Panc1 (cell line): ENCODE results near the gene ULBP2. TPM values are rescaled to one million over a fixed set of nuclear protein-coding genes. Genes with fewer than 3 reads are reported as not detected.

ENCODE experiments used
- ATAC-seq: fragments of 200-7000 bp; cut with Tn5 transposase; 2 replicates; pipeline ENCODE4 v1.9.1; 2020; ENCODE audit warnings: mild to moderate bottlenecking, moderate library complexity
- BruUV-seq: library from RNA; stranded (reverse); fragments of 400-500 nt; replicated peaks from 2 replicates; lab custom pipeline; 2021; lab: Mats Ljungman, UMichigan
- CTCF ChIA-PET: fragments of 300-600 bp; sonication (Branson Sonifier 250); formaldehyde crosslinking; loops from one replicate; lab custom pipeline; 2022; ENCODE audit warnings: antibody characterized with exemption; lab: Charles Lee
- POLR2A ChIA-PET: fragments of 300-600 bp; sonication (Branson Sonifier 250); formaldehyde crosslinking; loops from one replicate; lab custom pipeline; 2022; ENCODE audit warnings: antibody characterized with exemption; lab: Charles Lee
- DNase-seq: peaks from one replicate; pipeline ENCODE4 v3.0.0-alpha.2; 2010; ENCODE audit warnings: low read depth, low spot score
- H3K27ac ChIP-seq: 2 replicates; pipeline ENCODE4 v1.5.1; 2011; ENCODE audit warnings: mild to moderate bottlenecking, low read length, inconsistent platforms
- H3K27me3 ChIP-seq: fragments of 200-500 bp; sonication (Bioruptor generic); 2 replicates; pipeline ENCODE4 v1.6.0; 2014; ENCODE audit warnings: low read length, inconsistent platforms; ENCODE audit not compliant: control insufficient read depth, insufficient read depth
- H3K36me3 ChIP-seq: fragments of 200-500 bp; sonication (Bioruptor generic); 2 replicates; pipeline ENCODE4 v1.5.1; 2014; ENCODE audit warnings: inconsistent platforms, mild to moderate bottlenecking, low read length, moderate library complexity; ENCODE audit not compliant: control insufficient read depth, insufficient read depth
- H3K4me1 ChIP-seq: 2 replicates; pipeline ENCODE4 v1.5.1; 2011; ENCODE audit warnings: inconsistent platforms, mild to moderate bottlenecking, low read length, moderate library complexity; ENCODE audit not compliant: control insufficient read depth, insufficient read depth
- H3K4me3 ChIP-seq, 2 experiments: 2 replicates each; pipeline ENCODE4 v1.5.1; 2011 to 2012; ENCODE audit warnings: low read depth in 2 of 2, low read length in 2 of 2, mild to moderate bottlenecking in 2 of 2, inconsistent platforms in 1 of 2, moderate library complexity in 1 of 2
- H3K9me3 ChIP-seq: fragments of 200-500 bp; sonication (Bioruptor generic); 2 replicates; pipeline ENCODE4 v1.5.1; 2014; ENCODE audit warnings: low read depth, mild to moderate bottlenecking, inconsistent platforms, low read length, moderate library complexity; ENCODE audit not compliant: control insufficient read depth, insufficient read depth
- POLR2AphosphoS5 ChIP-seq: IDR thresholded peaks from 2 replicates; pipeline ENCODE4 v1.6.1; 2012; ENCODE audit warnings: mild to moderate bottlenecking, low read depth, low read length, moderate library complexity
- SIN3A ChIP-seq: IDR thresholded peaks from 2 replicates; pipeline ENCODE4 v1.6.1; 2012; ENCODE audit warnings: low read depth, mild to moderate bottlenecking, low read length, moderate library complexity, borderline replicate concordance; ENCODE audit not compliant: insufficient read depth
- TCF7L2 ChIP-seq: IDR thresholded peaks from 2 replicates; pipeline ENCODE4 v1.6.1; 2011; ENCODE audit warnings: mild to moderate bottlenecking, low read depth, low read length, inconsistent platforms
- in situ Hi-C: cut with HindIII; loops from 2 replicates; pipeline ENCODE4 v1.10.0; 2016; ENCODE audit warnings: low sequenced_read_pairs, low pct_unique_long_range_greater_than_20kb
- intact Hi-C: fragments of 100-400 bp; cut with micrococcal nuclease; formaldehyde crosslinking; loops from one replicate; pipeline ENCODE4 v1.10.0; 2022; ENCODE audit not compliant: unreplicated experiment
- total RNA-seq: library from RNA; stranded (reverse); gene quantifications from one replicate; pipeline ENCODE4 v1.2.1, GENCODE V29; 2021; ENCODE audit not compliant: unreplicated experiment
- TF ChIP-seq, protein P1 (sequence below), 2 experiments: IDR thresholded peaks; 2 replicates each; pipeline ENCODE4 v1.6.1; 2011 to 2012; ENCODE audit warnings: low read depth in 2 of 2, control low read depth in 1 of 2, low read length in 1 of 2, mild to moderate bottlenecking in 1 of 2, moderate library complexity in 1 of 2; ENCODE audit not compliant: insufficient read depth in 1 of 2
- TF ChIP-seq, protein P2 (sequence below): fragments of 450-650 bp; IDR thresholded peaks from 2 replicates; pipeline ENCODE4 v1.5.1; 2017; ENCODE audit warnings: mild to moderate bottlenecking

ULBP2 gene
- total RNA-seq, 1 experiment from 2014 or later = 0.69 TPM

DNA sequence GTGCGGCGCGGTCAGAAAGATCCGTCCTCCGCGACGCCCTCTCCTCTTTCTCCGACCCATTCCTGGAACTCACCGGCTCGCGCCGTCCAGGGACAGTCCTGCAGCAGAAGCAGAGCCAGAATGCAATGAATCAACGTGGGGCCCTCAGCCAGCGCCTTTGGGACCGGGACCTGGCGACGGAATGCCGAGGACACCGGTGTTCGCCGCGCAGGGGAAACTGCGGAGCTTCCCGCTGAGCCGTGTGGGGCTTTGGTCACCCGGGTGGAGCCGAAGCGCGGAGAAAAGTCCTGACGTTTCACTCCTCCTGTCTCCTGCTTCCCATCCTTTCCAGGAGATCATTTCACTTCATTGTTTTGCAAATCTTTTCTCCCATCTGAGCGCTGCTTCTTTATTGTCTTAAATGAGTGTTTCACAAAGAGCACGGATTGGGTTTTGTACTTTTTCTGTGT, 48.4 kb downstream of the ULBP2 start:
- CTCF ChIA-PET = interaction anchor here (0.6 kb wide), 1 partner anchor 717 kb away, joined by 3 read pairs; no protein-coding TSS in a partner anchor

DNA sequence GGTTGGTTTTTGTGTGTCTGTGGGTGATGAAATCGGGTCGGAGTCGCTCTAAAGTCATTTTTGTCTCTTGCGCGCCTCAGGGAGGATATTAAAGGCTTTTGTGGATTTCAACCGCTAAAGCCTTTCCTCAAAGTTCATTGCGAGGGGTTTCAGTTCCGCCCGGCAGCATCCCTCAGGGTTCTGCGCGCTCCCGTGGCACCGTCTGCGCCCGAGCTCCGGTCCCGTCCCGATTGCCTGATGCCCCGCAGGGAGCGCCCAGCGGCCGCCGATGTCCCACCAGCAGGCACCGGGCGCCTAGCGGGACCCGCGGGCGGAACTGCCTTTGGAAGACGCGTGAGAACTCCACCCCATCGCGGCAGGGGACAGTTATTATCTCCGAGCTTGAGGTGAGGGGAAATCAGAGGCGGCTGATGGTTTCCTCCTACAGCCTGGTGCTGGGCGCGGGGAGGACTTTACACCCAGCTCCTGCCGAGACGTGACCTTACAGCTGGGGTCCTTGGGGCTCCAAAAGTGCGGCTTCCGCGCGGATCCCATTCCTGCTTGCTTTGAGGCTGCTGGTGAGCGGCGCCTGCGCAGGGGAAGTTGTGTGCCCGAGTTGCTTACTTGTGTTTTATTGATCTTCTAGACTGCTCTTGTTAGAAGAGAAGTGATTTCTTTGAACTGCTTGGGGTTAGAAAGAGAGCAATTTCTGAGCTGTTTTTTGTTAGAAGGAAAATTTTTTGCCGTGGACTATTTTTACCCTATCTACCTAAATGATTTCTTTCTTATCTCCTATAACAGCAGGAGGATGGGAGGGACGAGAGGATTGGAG, 49.1 kb downstream of the ULBP2 start:
- DNase-seq = no peak
- POLR2A ChIA-PET = no interaction called here

More for the DNA sequence above, 48.4 kb downstream of the ULBP2 start:
- in situ Hi-C loops = no loop called here
- no peaks in the 10 kb centered on the region for H3K9me3 ChIP-seq
- intact Hi-C loops = no loop called here
- H3K4me3 ChIP-seq = peak overlapping the region; percentile 36 to 52
- POLR2A ChIA-PET = no interaction called here
- BruUV-seq = no TSS peak
- TF ChIP-seq, protein P1, sequence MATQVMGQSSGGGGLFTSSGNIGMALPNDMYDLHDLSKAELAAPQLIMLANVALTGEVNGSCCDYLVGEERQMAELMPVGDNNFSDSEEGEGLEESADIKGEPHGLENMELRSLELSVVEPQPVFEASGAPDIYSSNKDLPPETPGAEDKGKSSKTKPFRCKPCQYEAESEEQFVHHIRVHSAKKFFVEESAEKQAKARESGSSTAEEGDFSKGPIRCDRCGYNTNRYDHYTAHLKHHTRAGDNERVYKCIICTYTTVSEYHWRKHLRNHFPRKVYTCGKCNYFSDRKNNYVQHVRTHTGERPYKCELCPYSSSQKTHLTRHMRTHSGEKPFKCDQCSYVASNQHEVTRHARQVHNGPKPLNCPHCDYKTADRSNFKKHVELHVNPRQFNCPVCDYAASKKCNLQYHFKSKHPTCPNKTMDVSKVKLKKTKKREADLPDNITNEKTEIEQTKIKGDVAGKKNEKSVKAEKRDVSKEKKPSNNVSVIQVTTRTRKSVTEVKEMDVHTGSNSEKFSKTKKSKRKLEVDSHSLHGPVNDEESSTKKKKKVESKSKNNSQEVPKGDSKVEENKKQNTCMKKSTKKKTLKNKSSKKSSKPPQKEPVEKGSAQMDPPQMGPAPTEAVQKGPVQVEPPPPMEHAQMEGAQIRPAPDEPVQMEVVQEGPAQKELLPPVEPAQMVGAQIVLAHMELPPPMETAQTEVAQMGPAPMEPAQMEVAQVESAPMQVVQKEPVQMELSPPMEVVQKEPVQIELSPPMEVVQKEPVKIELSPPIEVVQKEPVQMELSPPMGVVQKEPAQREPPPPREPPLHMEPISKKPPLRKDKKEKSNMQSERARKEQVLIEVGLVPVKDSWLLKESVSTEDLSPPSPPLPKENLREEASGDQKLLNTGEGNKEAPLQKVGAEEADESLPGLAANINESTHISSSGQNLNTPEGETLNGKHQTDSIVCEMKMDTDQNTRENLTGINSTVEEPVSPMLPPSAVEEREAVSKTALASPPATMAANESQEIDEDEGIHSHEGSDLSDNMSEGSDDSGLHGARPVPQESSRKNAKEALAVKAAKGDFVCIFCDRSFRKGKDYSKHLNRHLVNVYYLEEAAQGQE (IDR thresholded peaks at IDR 0.05; ENCODE audit: insufficient read depth in 1 of 2, low read depth in 2 of 2, low read length in 1 of 2) = no peak
- no peak for TF ChIP-seq POLR2AphosphoS5
- TF ChIP-seq, protein P2, sequence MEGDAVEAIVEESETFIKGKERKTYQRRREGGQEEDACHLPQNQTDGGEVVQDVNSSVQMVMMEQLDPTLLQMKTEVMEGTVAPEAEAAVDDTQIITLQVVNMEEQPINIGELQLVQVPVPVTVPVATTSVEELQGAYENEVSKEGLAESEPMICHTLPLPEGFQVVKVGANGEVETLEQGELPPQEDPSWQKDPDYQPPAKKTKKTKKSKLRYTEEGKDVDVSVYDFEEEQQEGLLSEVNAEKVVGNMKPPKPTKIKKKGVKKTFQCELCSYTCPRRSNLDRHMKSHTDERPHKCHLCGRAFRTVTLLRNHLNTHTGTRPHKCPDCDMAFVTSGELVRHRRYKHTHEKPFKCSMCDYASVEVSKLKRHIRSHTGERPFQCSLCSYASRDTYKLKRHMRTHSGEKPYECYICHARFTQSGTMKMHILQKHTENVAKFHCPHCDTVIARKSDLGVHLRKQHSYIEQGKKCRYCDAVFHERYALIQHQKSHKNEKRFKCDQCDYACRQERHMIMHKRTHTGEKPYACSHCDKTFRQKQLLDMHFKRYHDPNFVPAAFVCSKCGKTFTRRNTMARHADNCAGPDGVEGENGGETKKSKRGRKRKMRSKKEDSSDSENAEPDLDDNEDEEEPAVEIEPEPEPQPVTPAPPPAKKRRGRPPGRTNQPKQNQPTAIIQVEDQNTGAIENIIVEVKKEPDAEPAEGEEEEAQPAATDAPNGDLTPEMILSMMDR = no peak
- TF ChIP-seq SIN3A = no peak
- TF ChIP-seq TCF7L2 = no peak
- H3K36me3 ChIP-seq = no peaks in the 10 kb centered on the region
- H3K4me1 ChIP-seq = peaks cover 4% of the 10 kb centered on the region; the same call in 1 of the 2 replicates
- H3K27ac ChIP-seq = no peak overlapping the region
- DNase-seq (no peak), ATAC-seq (peak; percentile 42)
- H3K27me3 ChIP-seq = peaks cover 60% of the 10 kb centered on the region

More for the DNA sequence above, 49.1 kb downstream of the ULBP2 start:
- H3K4me1 ChIP-seq = peaks cover 4% of the 10 kb centered on the region; the same call in 1 of the 2 replicates
- no TSS peak for BruUV-seq
- CTCF ChIA-PET = interaction anchor here (0.6 kb wide), 1 partner anchor 716 kb away, joined by 3 read pairs; no protein-coding TSS in a partner anchor
- peaks cover 56% of the 10 kb centered on the region for H3K27me3 ChIP-seq
- peak overlapping the region; percentile 36 to 52 for H3K4me3 ChIP-seq
- no peak overlapping the region for H3K27ac ChIP-seq
- no peaks in the 10 kb centered on the region for H3K36me3 ChIP-seq
- ATAC-seq = peak; percentile 53
- no peaks in the 10 kb centered on the region for H3K9me3 ChIP-seq
- TF ChIP-seq TCF7L2 (no peak), SIN3A (no peak), POLR2AphosphoS5 (no peak)
- TF ChIP-seq, protein P1 (IDR thresholded peaks at IDR 0.05; ENCODE audit: insufficient read depth in 1 of 2, low read depth in 2 of 2, low read length in 1 of 2) = no peak
- TF ChIP-seq, protein P2 = no peak
- intact Hi-C loops = no loop called here
- in situ Hi-C loops = no loop called here
